MCF 10A (cell line): Measurements from ENCODE around the gene CORO2B. TPM values are rescaled to one million over a fixed set of nuclear protein-coding genes. Genes with fewer than 3 reads are reported as not detected.

ENCODE experiments used
- BruUV-seq: library from RNA; stranded (reverse); fragments of 400-500 nt; replicated peaks from 2 replicates; lab custom pipeline; 2021; lab: Mats Ljungman, UMichigan
- CTCF ChIA-PET: fragments of 300-600 bp; sonication (Branson Sonifier 250); formaldehyde crosslinking; extraction: SDS; loops from one replicate; lab custom pipeline; 2021; ENCODE audit warnings: antibody characterized with exemption, inconsistent platforms; lab: Yijun Ruan, JAX
- POLR2A ChIA-PET: fragments of 300-600, 350-650 bp; sonication (Branson Sonifier 250); formaldehyde crosslinking; extraction: SDS; loops from one replicate; lab custom pipeline; 2020; ENCODE audit warnings: antibody characterized with exemption, inconsistent platforms; lab: Yijun Ruan, JAX
- DNase-seq: peaks from one replicate; pipeline ENCODE4 v3.0.0-alpha.2; 2018; ENCODE audit not compliant: unreplicated experiment
- H3K27ac Mint-ChIP-seq: one replicate; pipeline ENCODE4 v1.8.0; 2022; ENCODE audit warnings: mild to moderate bottlenecking, low read depth, mixed read lengths; ENCODE audit not compliant: unreplicated experiment
- H3K27me3 Mint-ChIP-seq: one replicate; pipeline ENCODE4 v1.8.0; 2022; ENCODE audit warnings: mixed read lengths; ENCODE audit not compliant: insufficient read depth, unreplicated experiment
- H3K36me3 Mint-ChIP-seq: one replicate; pipeline ENCODE4 v1.8.0; 2022; ENCODE audit warnings: mild to moderate bottlenecking, moderate library complexity, mixed read lengths; ENCODE audit not compliant: insufficient read depth, unreplicated experiment
- H3K4me1 Mint-ChIP-seq: one replicate; pipeline ENCODE4 v1.8.0; 2022; ENCODE audit warnings: mixed read lengths; ENCODE audit not compliant: insufficient read depth, unreplicated experiment
- H3K4me3 Mint-ChIP-seq: one replicate; pipeline ENCODE4 v1.8.0; 2022; ENCODE audit warnings: mild to moderate bottlenecking, moderate library complexity, mixed read lengths; ENCODE audit not compliant: unreplicated experiment
- H3K9me3 Mint-ChIP-seq: one replicate; pipeline ENCODE4 v1.8.0; 2022; ENCODE audit warnings: mixed read lengths; ENCODE audit not compliant: unreplicated experiment
- CTCF ChIP-seq: fragments of 200-600 bp; IDR thresholded peaks from one replicate; pipeline ENCODE4 v1.8.0; 2022; ENCODE audit warnings: antibody characterized with exemption, mild to moderate bottlenecking; ENCODE audit not compliant: unreplicated experiment
- intact Hi-C: fragments of 100-400 bp; cut with micrococcal nuclease; formaldehyde crosslinking; loops from 2 replicates; pipeline ENCODE4 v1.14.1; 2022
- total RNA-seq: library from RNA; stranded (reverse); gene quantifications from 2 replicates; pipeline ENCODE4 v1.2.3, GENCODE V29; 2022

CORO2B gene
- total RNA-seq, 1 experiment from 2014 or later = 0.79 TPM

- intact Hi-C loops = no loop called here
- H3K27ac Mint-ChIP-seq = no peak overlapping the region
- CTCF ChIA-PET = interaction anchor here (0.6 kb wide), 1 partner anchor 90 kb away, joined by 3 read pairs; no protein-coding TSS in a partner anchor
These were observed 17.0 kb downstream of the CORO2B start for GRCh38 chr15:68595761-68596160.

GRCh38 chr15:68596691-68597090 lies 17.9 kb downstream of the CORO2B start:
- ChIA-PET POLR2A (no interaction called here), CTCF (interaction anchor here (1.6 kb wide), 1 partner anchor 47 kb away, joined by 6 read pairs; no protein-coding TSS in a partner anchor)
- no peaks in the 10 kb centered on the region for H3K36me3 Mint-ChIP-seq
- H3K27ac Mint-ChIP-seq = no peak overlapping the region
- BruUV-seq = no TSS peak
- H3K27me3 Mint-ChIP-seq = peaks cover 15% of the 10 kb centered on the region
- no peak overlapping the region for H3K4me3 Mint-ChIP-seq
- no peaks in the 10 kb centered on the region for H3K4me1 Mint-ChIP-seq
- no peak for DNase-seq
- intact Hi-C loops = no loop called here
- H3K9me3 Mint-ChIP-seq = no peaks in the 10 kb centered on the region
- TF ChIP-seq CTCF = no peak

More at GRCh38 chr15:68595761-68596160, 17.0 kb downstream of the CORO2B start:
- BruUV-seq = no TSS peak
- no peaks in the 10 kb centered on the region for H3K36me3 Mint-ChIP-seq
- H3K9me3 Mint-ChIP-seq = no peaks in the 10 kb centered on the region
- H3K4me3 Mint-ChIP-seq = no peak overlapping the region
- DNase-seq = no peak
- POLR2A ChIA-PET = no interaction called here
- peaks cover 15% of the 10 kb centered on the region for H3K27me3 Mint-ChIP-seq
- TF ChIP-seq CTCF = no peak
- H3K4me1 Mint-ChIP-seq = no peaks in the 10 kb centered on the region

- BruUV-seq = no TSS peak
- no peak for TF ChIP-seq CTCF
- H3K36me3 Mint-ChIP-seq = no peaks in the 10 kb centered on the region
- CTCF ChIA-PET = interaction anchor here (0.6 to 1.6 kb wide), 2 partner anchors 16 to 47 kb away, joined by 3 to 6 read pairs; no protein-coding TSS in a partner anchor
- no peak overlapping the region for H3K27ac Mint-ChIP-seq
- POLR2A ChIA-PET = no interaction called here
- DNase-seq = no peak
- intact Hi-C loops = no loop called here
- no peaks in the 10 kb centered on the region for H3K9me3 Mint-ChIP-seq
- H3K27me3 Mint-ChIP-seq = peaks cover 15% of the 10 kb centered on the region
- H3K4me1 Mint-ChIP-seq = no peaks in the 10 kb centered on the region
- no peak overlapping the region for H3K4me3 Mint-ChIP-seq
These were observed 18.8 kb downstream of the CORO2B start for GRCh38 chr15:68597581-68597980.

GRCh38 chr15:68598171-68599152 lies 19.7 kb downstream of the CORO2B start:
- no peaks in the 10 kb centered on the region for H3K36me3 Mint-ChIP-seq
- H3K9me3 Mint-ChIP-seq = no peaks in the 10 kb centered on the region
- no peak for TF ChIP-seq CTCF
- no peak overlapping the region for H3K4me3 Mint-ChIP-seq
- H3K27ac Mint-ChIP-seq = no peak overlapping the region
- no TSS peak for BruUV-seq
- no peak for DNase-seq
- ChIA-PET POLR2A (no interaction called here), CTCF (interaction anchor here (1.1 to 1.6 kb wide), 2 partner anchors 48 to 53 kb away, joined by 3 to 6 read pairs; no protein-coding TSS in a partner anchor)
- intact Hi-C loops = no loop called here
- H3K4me1 Mint-ChIP-seq = no peaks in the 10 kb centered on the region
- H3K27me3 Mint-ChIP-seq = peaks cover 8% of the 10 kb centered on the region
